Gastrocnemius medialis (tissue), 4 donors: Measurements from ENCODE around the gene DLG4. TPM values are rescaled to one million over a fixed set of nuclear protein-coding genes. Genes with fewer than 3 reads are reported as not detected.

Experiments used
- ATAC-seq, 2 donors: fragments of 150-250 bp; one replicate each; pipeline ENCODE4 v1.9.1; 2016
- DNase-seq, 2 donors: peaks; one replicate each; pipeline ENCODE4 v3.0.0-alpha.2; 2019
- H3K27ac ChIP-seq, 4 donors: fragments of 200-600 bp; sonication (generic); 1 replicate in 1 of 4; 2 replicates in 3 of 4; pipeline ENCODE4 v1.5.1; 2016 to 2018; ENCODE audit warnings: mild to moderate bottlenecking in 2 of 4, moderate library complexity in 1 of 4
- H3K27me3 ChIP-seq, 3 donors: fragments of 200-600 bp; sonication (generic) in 2 of 3; 1 replicate in 1 of 3; 2 replicates in 2 of 3; pipeline versions ENCODE4 v1.5.1 to v1.6.0; 2016 to 2019; ENCODE audit warnings: mild to moderate bottlenecking in 1 of 3, moderate library complexity in 1 of 3
- H3K36me3 ChIP-seq, 2 donors: fragments of 200-600 bp; sonication (generic) in 1 of 2; one replicate each; pipeline ENCODE4 v1.5.1; 2017 to 2018
- H3K4me1 ChIP-seq, 2 donors: fragments of 200-600 bp; sonication (generic) in 1 of 2; one replicate each; pipeline ENCODE4 v1.5.1; 2016 to 2017; ENCODE audit warnings: mild to moderate bottlenecking in 2 of 2
- H3K4me3 ChIP-seq, 4 donors: fragments of 200-600 bp; sonication (generic) in 3 of 4; 1 replicate in 1 of 4; 2 replicates in 3 of 4; pipeline ENCODE4 v1.5.1; 2016 to 2019; ENCODE audit warnings: mild to moderate bottlenecking in 2 of 4
- H3K9me3 ChIP-seq, 3 donors: fragments of 200-600 bp; sonication (generic) in 2 of 3; 1 replicate in 1 of 3; 2 replicates in 2 of 3; pipeline ENCODE4 v1.5.1; 2016 to 2019
- CTCF ChIP-seq, 5 experiments: fragments of 450-650 bp in 3 of 5; fragments of 200-600 bp in 2 of 5; sonication (generic) in 2 of 5; IDR thresholded peaks in 4 of 5; conservative IDR thresholded peaks in 1 of 5; 1 replicate in 4 of 5; 2 replicates in 1 of 5; pipeline ENCODE4 v1.5.1; 2016 to 2019; ENCODE audit warnings: antibody characterized with exemption in 5 of 5, mild to moderate bottlenecking in 3 of 5, moderate library complexity in 3 of 5
- POLR2A ChIP-seq, 2 donors: fragments of 450-650 bp; IDR thresholded peaks; one replicate each; pipeline ENCODE4 v1.6.1; 2017; ENCODE audit warnings: antibody characterized with exemption in 2 of 2, mild to moderate bottlenecking in 2 of 2, moderate library complexity in 2 of 2
- in situ Hi-C, 4 donors: fragments of 200-750 bp; cut with MboI; loops; one replicate each; pipeline versions ENCODE4 v1.15.0 to v1.8.0; 2017; ENCODE audit warnings: low sequenced_read_pairs in 4 of 4
- intact Hi-C: fragments of 100-400 bp; cut with DNase I; formaldehyde crosslinking; loops from one replicate; pipeline ENCODE4 v1.15.1; 2023; ENCODE audit warnings: low total_unique reads
- total RNA-seq, 4 donors: library from RNA; depleted of rRNA; stranded (reverse); fragments of >200 nt; gene quantifications; one replicate each; pipeline versions ENCODE4 v1.1.0 to v1.2.3, GENCODE V29; 2016

DLG4 gene
- total RNA-seq, 4 donors from 2014 or later, result 3.5 to 6.7 (median 5.3) TPM

- DNase-seq, result peak in 1 of 2 donors; percentile 51
- Histone ChIP-seq H3K27me3 (no peaks in the 10 kb centered on the region), H3K36me3 (no peaks in the 10 kb centered on the region), H3K27ac (peak overlapping the region in 1 of 4 donors; percentile 27), H3K4me3 (peak overlapping the region in 1 of 4 donors; percentile 15), H3K4me1 (no peaks in the 10 kb centered on the region), H3K9me3 (no peaks in the 10 kb centered on the region)
- TF ChIP-seq POLR2A (IDR thresholded peaks at IDR 0.05) (no peak), CTCF (IDR thresholded peaks at IDR 0.05 in 4 of 5, conservative IDR thresholded peaks at IDR 0.05 in 1 of 5) (no peak)
- intact Hi-C loops (no loop called here), in situ Hi-C loops (no loop called here)
- peak in 1 of 2 donors; percentile 87 for ATAC-seq
Observed at GRCh38 chr17:7191571-7192270, 27.9 kb downstream of the DLG4 start.

- intact Hi-C loops, result no loop called here
- ATAC-seq (no peak), DNase-seq (no peak)
- no peaks in the 10 kb centered on the region for H3K36me3 ChIP-seq
- H3K27ac ChIP-seq, result no peak overlapping the region
- no peaks in the 10 kb centered on the region for H3K9me3 ChIP-seq
- in situ Hi-C loops, result no loop called here
- no peak for TF ChIP-seq POLR2A (IDR thresholded peaks at IDR 0.05)
- no peaks in the 10 kb centered on the region for H3K27me3 ChIP-seq
- no peaks in the 10 kb centered on the region for H3K4me1 ChIP-seq
- no peak overlapping the region for H3K4me3 ChIP-seq
Observed at GRCh38 chr17:7191069-7191468, 28.6 kb downstream of the DLG4 start.

GRCh38 chr17:7190276-7190917 lies 29.2 kb downstream of the DLG4 start:
- TF ChIP-seq CTCF (IDR thresholded peaks at IDR 0.05 in 4 of 5, conservative IDR thresholded peaks at IDR 0.05 in 1 of 5) (no peak), POLR2A (IDR thresholded peaks at IDR 0.05) (no peak)
- in situ Hi-C loops, result no loop called here
- no peaks in the 10 kb centered on the region for H3K36me3 ChIP-seq

GRCh38 chr17:7186241-7186640 lies 33.4 kb downstream of the DLG4 start:
- no peak for ATAC-seq
- Histone ChIP-seq H3K4me3 (no peak overlapping the region), H3K27me3 (no peaks in the 10 kb centered on the region), H3K9me3 (no peaks in the 10 kb centered on the region), H3K27ac (no peak overlapping the region), H3K36me3 (no peaks in the 10 kb centered on the region), H3K4me1 (no peaks in the 10 kb centered on the region)
- TF ChIP-seq POLR2A (IDR thresholded peaks at IDR 0.05) (no peak), CTCF (IDR thresholded peaks at IDR 0.05 in 4 of 5, conservative IDR thresholded peaks at IDR 0.05 in 1 of 5) (no peak)
- intact Hi-C loops (no loop called here), in situ Hi-C loops (no loop called here)
- no peak for DNase-seq

More at GRCh38 chr17:7190276-7190917, 29.2 kb downstream of the DLG4 start:
- H3K27me3 ChIP-seq, result no peaks in the 10 kb centered on the region
- ATAC-seq (no peak), DNase-seq (no peak)
- intact Hi-C loops, result no loop called here
- no peak overlapping the region for H3K4me3 ChIP-seq
- H3K4me1 ChIP-seq, result no peaks in the 10 kb centered on the region
- H3K9me3 ChIP-seq, result no peaks in the 10 kb centered on the region
- no peak overlapping the region for H3K27ac ChIP-seq

GRCh38 chr17:7184647-7185046 lies 35.0 kb downstream of the DLG4 start:
- no peaks in the 10 kb centered on the region for H3K9me3 ChIP-seq
- no peaks in the 10 kb centered on the region for H3K27me3 ChIP-seq
- intact Hi-C loops, result no loop called here
- DNase-seq (no peak), ATAC-seq (no peak)
- H3K4me3 ChIP-seq, result no peak overlapping the region
- H3K4me1 ChIP-seq, result no peaks in the 10 kb centered on the region
- H3K36me3 ChIP-seq, result no peaks in the 10 kb centered on the region
- TF ChIP-seq POLR2A (IDR thresholded peaks at IDR 0.05) (no peak), CTCF (IDR thresholded peaks at IDR 0.05 in 4 of 5, conservative IDR thresholded peaks at IDR 0.05 in 1 of 5) (no peak)
- in situ Hi-C loops, result no loop called here
- no peak overlapping the region for H3K27ac ChIP-seq
